DMS153 treated with DMSO at 0.1 percent for 48 hours (cell line): Measurements from ENCODE around the gene SYT4.

ENCODE experiments used
- DNase-seq: peaks from one replicate; lab custom pipeline; 2025; ENCODE audit not compliant: unreplicated experiment; lab: John Stamatoyannopoulos, UW

The SYT4 gene

GRCh38 chr18:43220691-43221090, 56.6 kb downstream of the SYT4 start:
- DNase-seq = no peak
